Endodermal cell (in vitro differentiated cells): Measurements from ENCODE around the gene CYTH2. TPM values are rescaled to one million over a fixed set of nuclear protein-coding genes. Genes with fewer than 3 reads are reported as not detected.

ENCODE experiments used
- DNase-seq: peaks from one replicate; pipeline ENCODE4 v3.0.0-alpha.2; 2017
- H3K27ac ChIP-seq: 2 replicates; pipeline ENCODE4 v1.5.1; 2013; ENCODE audit warnings: mild to moderate bottlenecking, low read depth, low read length, moderate library complexity
- H3K27me3 ChIP-seq: 2 replicates; pipeline ENCODE4 v1.6.1; 2013; ENCODE audit warnings: mild to moderate bottlenecking, low read length, moderate library complexity; ENCODE audit not compliant: insufficient read depth, control insufficient read depth, poor library complexity, severe bottlenecking
- H3K36me3 ChIP-seq: 2 replicates; pipeline ENCODE4 v1.7.0; 2013; ENCODE audit warnings: mild to moderate bottlenecking, low read length, moderate library complexity; ENCODE audit not compliant: control insufficient read depth, insufficient read depth
- H3K4me1 ChIP-seq: one replicate; pipeline ENCODE4 v1.7.0; 2013; ENCODE audit warnings: low read length; ENCODE audit not compliant: control insufficient read depth, insufficient read depth
- H3K4me3 ChIP-seq: 2 replicates; pipeline ENCODE4 v1.5.1; 2013; ENCODE audit warnings: mild to moderate bottlenecking, low read length, moderate library complexity
- H3K9ac ChIP-seq: 2 replicates; pipeline ENCODE4 v1.6.1; 2013; ENCODE audit warnings: mild to moderate bottlenecking, low read length, moderate library complexity; ENCODE audit not compliant: poor library complexity, severe bottlenecking; ENCODE audit errors: extremely low read depth
- H3K9me3 ChIP-seq: 2 replicates; pipeline ENCODE4 v1.6.1; 2013; ENCODE audit warnings: mild to moderate bottlenecking, low read length, moderate library complexity; ENCODE audit not compliant: control insufficient read depth
- H3K27ac Mint-ChIP-seq: 2 replicates; pipeline ENCODE4 v1.8.0; 2020; ENCODE audit warnings: mixed read lengths
- H3K27me3 Mint-ChIP-seq: 2 replicates; pipeline ENCODE4 v1.8.0; 2021; ENCODE audit warnings: mild to moderate bottlenecking, mixed read lengths; ENCODE audit not compliant: insufficient read depth
- H3K36me3 Mint-ChIP-seq: 2 replicates; pipeline ENCODE4 v1.8.0; 2020; ENCODE audit warnings: low read depth, mixed read lengths
- H3K4me1 Mint-ChIP-seq: 2 replicates; pipeline ENCODE4 v1.8.0; 2020; ENCODE audit warnings: mixed read lengths
- H3K4me3 Mint-ChIP-seq: 2 replicates; pipeline ENCODE4 v1.8.0; 2020; ENCODE audit warnings: mild to moderate bottlenecking, moderate library complexity, mixed read lengths
- H3K9me3 Mint-ChIP-seq: 2 replicates; pipeline ENCODE4 v1.8.0; 2020; ENCODE audit warnings: mild to moderate bottlenecking, mixed read lengths
- WGBS, 2 experiments: methylation state at CpG; one replicate each; pipeline versions ENCODE4 v1.1.5 to v1.1.7; 2013; ENCODE audit warnings: missing lambda C conversion rate in 2 of 2, mixed read lengths in 1 of 2; ENCODE audit not compliant: insufficient coverage in 1 of 2, insufficient read length in 1 of 2; 5-methylcytosine and 5-hydroxymethylcytosine counted together
- total RNA-seq, 2 donors: library from RNA; stranded (reverse); fragmentation: NEBNext Ultra II Directional in 1 of 2; extraction: Animal tissue kit (Norgen Biotek cat#: 25700) in 1 of 2; gene quantifications; 2 replicates in 1 of 2; 3 replicates in 1 of 2; pipeline ENCODE4 v1.2.1, GENCODE V29; 2021
- TF ChIP-seq, protein P1 (sequence below): fragments of 200-600 bp; sonication (generic); conservative IDR thresholded peaks from 2 replicates; pipeline ENCODE4 v1.5.0; 2021; ENCODE audit warnings: antibody characterized with exemption, mild to moderate bottlenecking

Gene CYTH2
- total RNA-seq, 2 donors from 2014 or later = 106 to 133 TPM

GRCh38 chr19:48480558-48481500 lies 11.7 kb downstream of the CYTH2 start:
- TF ChIP-seq, protein P1, sequence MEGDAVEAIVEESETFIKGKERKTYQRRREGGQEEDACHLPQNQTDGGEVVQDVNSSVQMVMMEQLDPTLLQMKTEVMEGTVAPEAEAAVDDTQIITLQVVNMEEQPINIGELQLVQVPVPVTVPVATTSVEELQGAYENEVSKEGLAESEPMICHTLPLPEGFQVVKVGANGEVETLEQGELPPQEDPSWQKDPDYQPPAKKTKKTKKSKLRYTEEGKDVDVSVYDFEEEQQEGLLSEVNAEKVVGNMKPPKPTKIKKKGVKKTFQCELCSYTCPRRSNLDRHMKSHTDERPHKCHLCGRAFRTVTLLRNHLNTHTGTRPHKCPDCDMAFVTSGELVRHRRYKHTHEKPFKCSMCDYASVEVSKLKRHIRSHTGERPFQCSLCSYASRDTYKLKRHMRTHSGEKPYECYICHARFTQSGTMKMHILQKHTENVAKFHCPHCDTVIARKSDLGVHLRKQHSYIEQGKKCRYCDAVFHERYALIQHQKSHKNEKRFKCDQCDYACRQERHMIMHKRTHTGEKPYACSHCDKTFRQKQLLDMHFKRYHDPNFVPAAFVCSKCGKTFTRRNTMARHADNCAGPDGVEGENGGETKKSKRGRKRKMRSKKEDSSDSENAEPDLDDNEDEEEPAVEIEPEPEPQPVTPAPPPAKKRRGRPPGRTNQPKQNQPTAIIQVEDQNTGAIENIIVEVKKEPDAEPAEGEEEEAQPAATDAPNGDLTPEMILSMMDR = no peak
- no peak overlapping the region for H3K27ac Mint-ChIP-seq
- Histone ChIP-seq H3K27ac (peak overlapping the region; percentile 53), H3K4me1 (no peaks in the 10 kb centered on the region), H3K27me3 (no peaks in the 10 kb centered on the region), H3K36me3 (peaks cover 45% of the 10 kb centered on the region), H3K9me3 (no peaks in the 10 kb centered on the region), H3K9ac (no peak overlapping the region), H3K4me3 (no peak overlapping the region)
- 93 to 96% methylated on average over 24 to 49 of the region's 52 CpGs for WGBS, 2 experiments
- peak; percentile 48 for DNase-seq
- H3K9me3 Mint-ChIP-seq = no peaks in the 10 kb centered on the region
- H3K36me3 Mint-ChIP-seq = peaks cover 48% of the 10 kb centered on the region
- H3K27me3 Mint-ChIP-seq = no peaks in the 10 kb centered on the region
- H3K4me1 Mint-ChIP-seq = no peaks in the 10 kb centered on the region
- no peak overlapping the region for H3K4me3 Mint-ChIP-seq

DNA sequence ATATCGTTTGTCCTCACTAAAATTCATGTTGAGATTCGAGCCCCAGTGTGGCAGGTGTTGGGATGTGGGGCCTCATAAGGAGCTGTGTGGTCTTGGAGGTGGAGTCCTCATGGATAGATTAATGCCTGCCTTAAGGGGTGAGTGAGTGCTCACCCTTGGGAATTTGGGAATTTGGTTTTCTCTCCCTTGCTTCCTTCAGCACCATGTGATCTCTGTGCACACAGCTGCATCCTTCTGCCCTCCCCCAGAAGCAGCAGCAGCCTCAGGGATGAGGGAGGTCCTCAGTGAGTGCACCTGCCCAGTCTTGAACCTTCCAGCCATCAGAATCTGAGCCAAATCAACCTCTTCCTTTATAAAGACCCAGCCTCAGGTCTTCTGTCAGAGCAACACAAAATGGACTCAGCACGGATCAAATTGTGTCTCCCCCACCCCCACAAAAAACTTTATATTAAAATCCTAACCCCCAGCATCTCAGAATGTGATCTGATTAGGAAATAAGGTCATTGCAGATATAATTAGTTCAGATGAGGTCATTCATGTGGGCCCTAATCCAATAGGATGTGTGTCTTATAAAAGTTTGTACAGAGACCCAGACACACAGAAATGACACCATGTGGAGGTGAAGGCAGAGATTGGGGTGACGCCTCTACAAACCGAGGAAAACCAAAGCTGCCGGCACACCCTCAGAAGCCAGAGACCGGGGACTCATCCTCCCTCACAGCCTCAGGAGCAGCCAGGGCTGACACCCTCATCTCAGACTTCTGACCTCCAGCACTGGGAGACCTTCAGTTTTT lies 12.9 kb downstream of the CYTH2 start:
- H3K9ac ChIP-seq = no peak overlapping the region
- WGBS, 2 experiments = 89 to 90% methylated on average over 6 to 7 of the region's 7 CpGs
- TF ChIP-seq, protein P1 = no peak

DNA sequence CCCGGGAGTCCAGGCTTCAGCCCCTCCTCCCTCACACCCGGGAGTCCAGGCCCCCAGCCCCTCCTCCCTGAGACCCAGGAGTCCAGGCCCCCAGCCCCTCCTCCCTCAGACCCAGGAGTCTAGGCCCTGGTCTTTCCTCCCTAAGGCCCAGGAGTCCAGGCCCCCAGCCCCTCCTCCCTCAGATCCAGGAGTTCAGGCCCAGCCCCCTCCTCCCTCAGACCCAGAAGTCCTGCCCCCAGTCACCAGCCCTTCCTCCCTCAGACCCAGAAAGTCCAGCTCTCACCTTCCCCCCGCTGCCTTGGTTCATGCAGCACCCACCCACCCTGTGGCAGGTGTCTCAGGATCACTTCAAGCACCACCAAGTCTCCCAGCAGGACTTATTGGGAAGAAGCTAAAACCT lies 14.1 kb downstream of the CYTH2 start:
- Mint-ChIP-seq H3K27ac (no peak overlapping the region), H3K4me1 (no peaks in the 10 kb centered on the region), H3K36me3 (peaks cover 43% of the 10 kb centered on the region), H3K9me3 (no peaks in the 10 kb centered on the region), H3K27me3 (peaks cover 16% of the 10 kb centered on the region), H3K4me3 (no peak overlapping the region)
- no peaks in the 10 kb centered on the region for H3K4me1 ChIP-seq
- DNase-seq = peak; percentile 45
- WGBS, 2 experiments = 88 to 100% methylated on average over 1 to 2 of the region's 3 CpGs
- no peak overlapping the region for H3K4me3 ChIP-seq
- peaks cover 26% of the 10 kb centered on the region for H3K36me3 ChIP-seq
- H3K9ac ChIP-seq = no peak overlapping the region
- TF ChIP-seq, protein P1 = no peak
- no peaks in the 10 kb centered on the region for H3K9me3 ChIP-seq
- no peaks in the 10 kb centered on the region for H3K27me3 ChIP-seq
- H3K27ac ChIP-seq = peak overlapping the region; percentile 32

More for the DNA sequence above, 12.9 kb downstream of the CYTH2 start:
- Mint-ChIP-seq H3K4me3 (no peak overlapping the region), H3K27ac (no peak overlapping the region), H3K27me3 (peaks cover 6% of the 10 kb centered on the region), H3K36me3 (peaks cover 43% of the 10 kb centered on the region), H3K9me3 (no peaks in the 10 kb centered on the region), H3K4me1 (no peaks in the 10 kb centered on the region)
- Histone ChIP-seq H3K4me1 (no peaks in the 10 kb centered on the region), H3K36me3 (peaks cover 35% of the 10 kb centered on the region), H3K27me3 (no peaks in the 10 kb centered on the region), H3K4me3 (no peak overlapping the region), H3K9me3 (no peaks in the 10 kb centered on the region), H3K27ac (peak overlapping the region; percentile 24)
- peak; percentile 34 for DNase-seq
